AG04449 (cell line): ENCODE measurements around the gene RAD51B.

Experiments
- CTCF ChIA-PET: fragments of 350-600 bp; formaldehyde crosslinking; extraction: SDS; loops from one replicate; lab custom pipeline; 2021; ENCODE audit warnings: antibody characterized with exemption; lab: Yijun Ruan, JAX
- POLR2A ChIA-PET: fragments of 400-600, 350-600 bp; formaldehyde crosslinking; extraction: SDS; loops from one replicate; lab custom pipeline; 2020; ENCODE audit warnings: antibody characterized with exemption, inconsistent platforms; lab: Yijun Ruan, JAX
- DNase-seq: peaks from one replicate; pipeline ENCODE4 v3.0.0-alpha.2; 2010; ENCODE audit warnings: low read depth, low spot score
- H3K4me3 ChIP-seq: 2 replicates; pipeline ENCODE4 v1.5.1; 2011; ENCODE audit warnings: low read depth, mild to moderate bottlenecking, control low read depth, low read length
- TF ChIP-seq, protein P1 (sequence below): IDR thresholded peaks from one replicate; pipeline ENCODE4 v1.5.1; 2011; ENCODE audit warnings: mild to moderate bottlenecking, moderate library complexity, low read length, control low read depth, inconsistent platforms; ENCODE audit not compliant: insufficient read depth; ENCODE audit errors: missing control alignments

Gene RAD51B

GRCh38 chr14:68587931-68588330 lies 768.4 kb downstream of the RAD51B start:
- TF ChIP-seq, protein P1, sequence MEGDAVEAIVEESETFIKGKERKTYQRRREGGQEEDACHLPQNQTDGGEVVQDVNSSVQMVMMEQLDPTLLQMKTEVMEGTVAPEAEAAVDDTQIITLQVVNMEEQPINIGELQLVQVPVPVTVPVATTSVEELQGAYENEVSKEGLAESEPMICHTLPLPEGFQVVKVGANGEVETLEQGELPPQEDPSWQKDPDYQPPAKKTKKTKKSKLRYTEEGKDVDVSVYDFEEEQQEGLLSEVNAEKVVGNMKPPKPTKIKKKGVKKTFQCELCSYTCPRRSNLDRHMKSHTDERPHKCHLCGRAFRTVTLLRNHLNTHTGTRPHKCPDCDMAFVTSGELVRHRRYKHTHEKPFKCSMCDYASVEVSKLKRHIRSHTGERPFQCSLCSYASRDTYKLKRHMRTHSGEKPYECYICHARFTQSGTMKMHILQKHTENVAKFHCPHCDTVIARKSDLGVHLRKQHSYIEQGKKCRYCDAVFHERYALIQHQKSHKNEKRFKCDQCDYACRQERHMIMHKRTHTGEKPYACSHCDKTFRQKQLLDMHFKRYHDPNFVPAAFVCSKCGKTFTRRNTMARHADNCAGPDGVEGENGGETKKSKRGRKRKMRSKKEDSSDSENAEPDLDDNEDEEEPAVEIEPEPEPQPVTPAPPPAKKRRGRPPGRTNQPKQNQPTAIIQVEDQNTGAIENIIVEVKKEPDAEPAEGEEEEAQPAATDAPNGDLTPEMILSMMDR: no peak
- ChIA-PET POLR2A (interaction anchor here (0.6 to 1.3 kb wide), 3 partner anchors 17 to 205 kb away, joined by 3 to 5 read pairs (median 3); partner anchors contain the start of gene ZFP36L1), CTCF (interaction anchor here (1.0 to 1.4 kb wide), 3 partner anchors 38 to 229 kb away, joined by 3 to 4 read pairs (median 3); no protein-coding TSS in a partner anchor)
- H3K4me3 ChIP-seq: no peak overlapping the region
- no peak for DNase-seq

DNA sequence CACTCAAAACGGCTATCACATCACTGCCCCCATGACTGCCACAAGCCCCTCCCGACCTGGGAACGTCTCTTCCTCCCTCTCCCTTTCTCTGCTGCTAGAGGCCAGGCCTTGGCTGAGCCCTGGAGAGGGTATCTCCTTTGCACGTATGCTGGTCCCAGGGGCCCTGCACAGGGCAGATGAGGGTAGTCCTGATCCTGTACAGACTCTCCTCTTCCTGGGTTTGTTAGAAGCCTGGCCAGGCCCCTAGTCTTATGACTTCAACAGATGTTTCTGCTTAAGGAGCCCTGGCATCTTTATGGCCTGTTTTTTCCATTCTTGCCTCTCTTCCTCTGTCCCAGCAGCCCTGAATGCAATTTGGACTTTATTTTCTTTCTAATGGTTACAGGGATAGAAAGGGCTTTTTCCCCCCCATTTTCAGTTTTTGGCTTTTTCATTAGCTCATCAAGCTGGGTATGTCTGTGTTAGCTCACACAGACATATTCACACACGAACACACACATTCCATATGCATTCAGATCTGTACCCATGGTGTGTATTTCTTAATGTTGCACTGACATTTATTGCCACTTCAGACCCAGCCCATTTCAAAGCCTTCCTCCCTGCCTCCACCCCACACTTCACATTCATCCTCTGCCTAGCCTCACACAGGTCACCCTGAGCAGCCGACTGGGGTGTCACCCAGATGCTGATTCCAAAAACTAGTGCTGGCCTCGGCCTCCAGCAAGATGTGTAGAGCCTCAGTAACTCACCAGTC lies 770.0 kb downstream of the RAD51B start:
- CTCF ChIA-PET: interaction anchor here (1.2 to 1.4 kb wide), 2 partner anchors 76 to 198 kb away, joined by 3 to 4 read pairs; no protein-coding TSS in a partner anchor
- TF ChIP-seq, protein P1: no peak
- POLR2A ChIA-PET: interaction anchor here (1.1 kb wide), 1 partner anchor 93 kb away, joined by 3 read pairs; no protein-coding TSS in a partner anchor

DNA sequence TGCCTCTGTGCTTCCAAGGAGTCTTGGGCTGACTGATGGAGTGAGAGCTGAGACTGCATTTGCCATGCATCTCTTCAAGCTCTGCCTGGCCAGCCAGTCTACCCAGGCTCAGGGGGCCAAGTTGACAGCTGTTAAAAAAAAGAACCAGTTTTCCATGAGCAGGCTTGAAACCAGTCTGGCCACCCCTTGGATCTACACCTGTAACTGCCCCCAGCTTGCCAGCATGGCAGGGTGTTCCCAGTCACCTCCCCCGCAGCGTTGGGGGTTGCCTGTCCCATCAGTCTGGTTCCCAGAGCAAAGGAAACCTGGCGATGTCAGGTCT lies 770.6 kb downstream of the RAD51B start:
- TF ChIP-seq, protein P1: no peak
- ChIA-PET CTCF (no interaction called here), POLR2A (no interaction called here)
- no peak overlapping the region for H3K4me3 ChIP-seq
- no peak for DNase-seq

More for the DNA sequence above, 770.0 kb downstream of the RAD51B start:
- H3K4me3 ChIP-seq: no peak overlapping the region
- DNase-seq: peak; percentile 54

DNA sequence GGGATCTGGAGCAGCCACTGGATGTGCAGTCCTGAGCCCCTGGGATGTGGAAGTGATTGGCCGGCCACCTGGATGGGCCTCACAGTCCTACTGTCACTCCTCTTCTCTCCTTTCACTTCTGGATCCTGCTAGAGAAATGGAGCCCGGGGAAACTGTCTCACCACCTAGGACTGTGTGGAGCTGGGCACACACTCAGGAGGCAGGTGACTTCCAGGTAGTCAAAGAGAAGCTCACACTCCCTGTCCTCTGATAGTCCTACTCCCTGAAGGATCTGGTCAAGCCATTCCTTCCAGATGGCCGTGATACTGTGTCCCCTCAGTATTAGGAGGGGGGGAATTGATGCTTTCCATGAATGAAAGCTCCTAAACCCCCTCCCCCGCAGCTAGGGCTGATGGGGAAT lies 772.2 kb downstream of the RAD51B start:
- TF ChIP-seq, protein P1: no peak
- ChIA-PET POLR2A (no interaction called here), CTCF (interaction anchor here (0.5 to 0.7 kb wide), 2 partner anchors 68 to 725 kb away, joined by 3 read pairs; no protein-coding TSS in a partner anchor)
- no peak overlapping the region for H3K4me3 ChIP-seq
- DNase-seq: no peak

- no peak overlapping the region for H3K4me3 ChIP-seq
- ChIA-PET POLR2A (no interaction called here), CTCF (interaction anchor here (0.7 kb wide), 1 partner anchor 12 kb away, joined by 3 read pairs; no protein-coding TSS in a partner anchor)
- TF ChIP-seq, protein P1: no peak
- DNase-seq: no peak
Observed at GRCh38 chr14:68592948-68593556, 773.5 kb downstream of the RAD51B start.
